Lower leg skin (tissue), 4 donors: ENCODE results near the gene EXOSC10. TPM values are rescaled to one million over a fixed set of nuclear protein-coding genes. Genes with fewer than 3 reads are reported as not detected.
"Not testable (repeated sequence)": the region's sequence is repeated elsewhere in the genome, so short reads cannot be mapped to it uniquely, and the experiment has no call there.

ENCODE experiments used
- DNase-seq, 2 donors: peaks; one replicate each; pipeline ENCODE4 v3.0.0-alpha.2; 2019; ENCODE audit warnings: low spot score in 2 of 2
- H3K4me3 ChIP-seq: fragments of 200-600 bp; sonication (generic); 2 replicates; pipeline ENCODE4 v1.5.1; 2017; ENCODE audit warnings: mild to moderate bottlenecking, low read depth; ENCODE audit not compliant: poor library complexity, severe bottlenecking
- CTCF ChIP-seq, 3 donors: fragments of 450-650 bp; IDR thresholded peaks; one replicate each; pipeline ENCODE4 v1.5.1; 2016; ENCODE audit warnings: antibody characterized with exemption in 3 of 3, mild to moderate bottlenecking in 3 of 3, moderate library complexity in 2 of 3
- POLR2A ChIP-seq, 2 donors: fragments of 450-650 bp; IDR thresholded peaks; one replicate each; pipeline ENCODE4 v1.6.1; 2016 to 2017; ENCODE audit warnings: antibody characterized with exemption in 2 of 2, mild to moderate bottlenecking in 1 of 2, moderate library complexity in 1 of 2
- WGBS, 2 donors: methylation state at CpG; one replicate each; pipeline ENCODE4 v1.1.5; 2018; 5-methylcytosine and 5-hydroxymethylcytosine counted together
- intact Hi-C: fragments of 100-400 bp; cut with DNase I; formaldehyde crosslinking; loops from one replicate; pipeline ENCODE4 v1.15.0; 2023; ENCODE audit warnings: low total_unique reads
- total RNA-seq, 4 donors: library from RNA; depleted of rRNA; stranded (reverse); fragments of >200 nt; gene quantifications; one replicate each; pipeline ENCODE4 v1.1.0, GENCODE V29; 2016

Gene EXOSC10
- total RNA-seq, 4 donors from 2014 or later = 51.8 to 78.1 (median 65.3) TPM

GRCh38 chr1:11105586-11105985 lies 5.9 kb upstream of the EXOSC10 start:
- 93 to 96% methylated on average over 10 of the region's 10 CpGs for WGBS, 2 donors
- intact Hi-C loops = no loop called here
- DNase-seq = peak in 1 of 2 donors; percentile 69
- H3K4me3 ChIP-seq = no peak overlapping the region
- TF ChIP-seq CTCF (IDR thresholded peaks at IDR 0.05) = no peak
- no peak for TF ChIP-seq POLR2A (IDR thresholded peaks at IDR 0.05)

GRCh38 chr1:11101347-11101746 lies 1.7 kb upstream of the EXOSC10 start:
- H3K4me3 ChIP-seq = no peak overlapping the region
- peak in 1 of 2 donors; percentile 80 for DNase-seq
- TF ChIP-seq CTCF (IDR thresholded peaks at IDR 0.05) = no peak
- TF ChIP-seq POLR2A (IDR thresholded peaks at IDR 0.05) = no peak
- intact Hi-C loops = no loop called here
- 93 to 95% methylated on average over 6 of the region's 6 CpGs for WGBS, 2 donors

- intact Hi-C loops, H3K4me3 ChIP-seq: not testable (repeated sequence)
- WGBS, 2 donors = 92 to 96% methylated on average over 17 of the region's 17 CpGs
- peak in 1 of 2 donors; percentile 72 for DNase-seq
These were observed 1.1 kb upstream of the EXOSC10 start for GRCh38 chr1:11100806-11101205.

GRCh38 chr1:11100149-11100493 lies 452 bp upstream of the EXOSC10 start:
- WGBS, 2 donors = 70 to 76% methylated on average over 13 of the region's 13 CpGs
- H3K4me3 ChIP-seq = peak overlapping the region; percentile 97
- no peak for TF ChIP-seq CTCF (IDR thresholded peaks at IDR 0.05)
- no peak for TF ChIP-seq POLR2A (IDR thresholded peaks at IDR 0.05)
- intact Hi-C loops = no loop called here
- DNase-seq = no peak

GRCh38 chr1:11098931-11099309 lies 749 bp downstream of the EXOSC10 start:
- intact Hi-C loops = no loop called here
- DNase-seq = no peak
- whole genome bisulfite sequencing, 2 donors = 13 to 18% methylated on average over 5 of the region's 5 CpGs
- no peak for TF ChIP-seq POLR2A (IDR thresholded peaks at IDR 0.05)
- TF ChIP-seq CTCF (IDR thresholded peaks at IDR 0.05) = no peak
- H3K4me3 ChIP-seq = peak overlapping the region; percentile 97

GRCh38 chr1:11083784-11084183 lies 15.9 kb downstream of the EXOSC10 start:
- not testable (repeated sequence) for H3K4me3 ChIP-seq

GRCh38 chr1:11080931-11081330 lies 18.7 kb downstream of the EXOSC10 start:
- intact Hi-C loops = no loop called here
- 55 to 63% methylated on average over 12 of the region's 12 CpGs for WGBS, 2 donors
- no peak overlapping the region for H3K4me3 ChIP-seq
- peak in 1 of 2 donors; percentile 57 for DNase-seq
- TF ChIP-seq POLR2A (IDR thresholded peaks at IDR 0.05) = no peak
- TF ChIP-seq CTCF (IDR thresholded peaks at IDR 0.05) = no peak

More at GRCh38 chr1:11083784-11084183, 15.9 kb downstream of the EXOSC10 start:
- WGBS, 2 donors = 89 to 93% methylated on average over 3 of the region's 3 CpGs
- DNase-seq, intact Hi-C loops: not testable (repeated sequence)
